ENCODE data around the gene GGTA1. TPM values are rescaled to one million over a fixed set of nuclear protein-coding genes. Genes with fewer than 3 reads are reported as not detected.

GGTA1 gene
- total and polyA plus RNA-seq, 2 donors (not counting 1 experiment from before 2014, with no cell fraction given) = not detected

- Histone ChIP-seq H3K79me2 (ENCODE audit: control insufficient read depth, insufficient read depth, low read length) (no peaks in the 10 kb centered on the region), H3K36me3 (ENCODE audit: control insufficient read depth, insufficient read depth, low read length) (no peaks in the 10 kb centered on the region), H3K9me3 (ENCODE audit: control insufficient read depth, insufficient read depth, low read depth, low read length) (no peaks in the 10 kb centered on the region), H3K9ac (ENCODE audit: insufficient read depth, low read length) (no peak overlapping the region), H3K4me2 (ENCODE audit: extremely low read depth, insufficient read depth, low read length) (peak overlapping the region; percentile 83), H3K27me3 (ENCODE audit: control insufficient read depth, insufficient read depth, low read length) (peaks cover 16% of the 10 kb centered on the region), H2AFZ (ENCODE audit: low read length) (peak overlapping the region; percentile 29), H3K4me1 (ENCODE audit: control insufficient read depth, extremely low read depth, insufficient read depth, low read length) (peaks cover 6% of the 10 kb centered on the region), H4K20me1 (ENCODE audit: control insufficient read depth, extremely low read depth, insufficient read depth, low read length) (no peaks in the 10 kb centered on the region), H3K27ac (ENCODE audit: insufficient read depth, low read length) (no peak overlapping the region), H3K4me3 (replicated peaks in 1 of 4; ENCODE audit: control extremely low read depth in 1 of 4, insufficient read depth in 1 of 4, low read depth in 3 of 4, low read length in 4 of 4) (peak overlapping the region; percentile 23 to 54 (median 34))
- TF ChIP-seq CTCF (conservative IDR thresholded peaks at IDR 0.05 in 1 of 2, IDR thresholded peaks at IDR 0.05 in 1 of 2; ENCODE audit: low read depth in 1 of 2, low read length in 2 of 2) (no peak), EZH2 (IDR thresholded peaks at IDR 0.05; ENCODE audit: low read length, missing control alignments) (no peak)
- no peak for DNase-seq (ENCODE audit: low read depth in 2 of 2)
Observed at GRCh38 chr9:121500165-121500478, 478 bp upstream of the GGTA1 start.

- Histone ChIP-seq H3K9ac (ENCODE audit: insufficient read depth, low read length) (no peak overlapping the region), H3K9me3 (ENCODE audit: control insufficient read depth, insufficient read depth, low read depth, low read length) (no peaks in the 10 kb centered on the region), H3K27ac (ENCODE audit: insufficient read depth, low read length) (no peak overlapping the region), H3K4me1 (ENCODE audit: control insufficient read depth, extremely low read depth, insufficient read depth, low read length) (peaks cover 6% of the 10 kb centered on the region), H3K27me3 (ENCODE audit: control insufficient read depth, insufficient read depth, low read length) (peaks cover 16% of the 10 kb centered on the region), H3K4me2 (ENCODE audit: extremely low read depth, insufficient read depth, low read length) (peak overlapping the region; percentile 85), H3K4me3 (replicated peaks in 1 of 4; ENCODE audit: control extremely low read depth in 1 of 4, insufficient read depth in 1 of 4, low read depth in 3 of 4, low read length in 4 of 4) (peak overlapping the region; percentile 37 to 54 (median 42)), H3K79me2 (ENCODE audit: control insufficient read depth, insufficient read depth, low read length) (no peaks in the 10 kb centered on the region), H2AFZ (ENCODE audit: low read length) (peak overlapping the region; percentile 67), H3K36me3 (ENCODE audit: control insufficient read depth, insufficient read depth, low read length) (no peaks in the 10 kb centered on the region), H4K20me1 (ENCODE audit: control insufficient read depth, extremely low read depth, insufficient read depth, low read length) (no peaks in the 10 kb centered on the region)
- TF ChIP-seq CTCF (conservative IDR thresholded peaks at IDR 0.05 in 1 of 2, IDR thresholded peaks at IDR 0.05 in 1 of 2; ENCODE audit: low read depth in 1 of 2, low read length in 2 of 2) (no peak), EZH2 (IDR thresholded peaks at IDR 0.05; ENCODE audit: low read length, missing control alignments) (no peak)
- DNase-seq (ENCODE audit: low read depth in 2 of 2) = no peak
Observed at GRCh38 chr9:121499177-121499426, 542 bp downstream of the GGTA1 start.

GRCh38 chr9:121498487-121499176 is 1.0 kb downstream of the GGTA1 start:
- TF ChIP-seq CTCF (conservative IDR thresholded peaks at IDR 0.05 in 1 of 2, IDR thresholded peaks at IDR 0.05 in 1 of 2; ENCODE audit: low read depth in 1 of 2, low read length in 2 of 2) = no peak
- no peak for TF ChIP-seq EZH2 (IDR thresholded peaks at IDR 0.05; ENCODE audit: low read length, missing control alignments)
- Histone ChIP-seq H2AFZ (ENCODE audit: low read length) (no peak overlapping the region), H3K9me3 (ENCODE audit: control insufficient read depth, insufficient read depth, low read depth, low read length) (no peaks in the 10 kb centered on the region), H3K4me2 (ENCODE audit: extremely low read depth, insufficient read depth, low read length) (peak overlapping the region; percentile 85), H3K27ac (ENCODE audit: insufficient read depth, low read length) (no peak overlapping the region), H3K36me3 (ENCODE audit: control insufficient read depth, insufficient read depth, low read length) (no peaks in the 10 kb centered on the region), H3K79me2 (ENCODE audit: control insufficient read depth, insufficient read depth, low read length) (no peaks in the 10 kb centered on the region), H3K27me3 (ENCODE audit: control insufficient read depth, insufficient read depth, low read length) (peaks cover 16% of the 10 kb centered on the region), H3K4me3 (replicated peaks in 1 of 4; ENCODE audit: control extremely low read depth in 1 of 4, insufficient read depth in 1 of 4, low read depth in 3 of 4, low read length in 4 of 4) (peak overlapping the region; percentile 37 to 54 (median 42)), H3K9ac (ENCODE audit: insufficient read depth, low read length) (no peak overlapping the region), H4K20me1 (ENCODE audit: control insufficient read depth, extremely low read depth, insufficient read depth, low read length) (no peaks in the 10 kb centered on the region), H3K4me1 (ENCODE audit: control insufficient read depth, extremely low read depth, insufficient read depth, low read length) (peaks cover 6% of the 10 kb centered on the region)
- DNase-seq (ENCODE audit: low read depth in 2 of 2) = peak; percentile 8 to 59

All from fibroblast of lung (primary cell).